Fibroblast of pulmonary artery (primary cell): Measurements from ENCODE around the gene TSHZ2.
A peak's percentile ranks its signal among the peaks of the same experiment; 100 is the strongest.
"Not testable (repeated sequence)": the region's sequence is repeated elsewhere in the genome, so short reads cannot be mapped to it uniquely, and the experiment has no call there.

Experiments
- DNase-seq: peaks from one replicate; pipeline ENCODE4 v3.0.0-alpha.2; 2010; ENCODE audit warnings: low read depth
- H3K4me3 ChIP-seq: replicated peaks from 2 replicates; pipeline ENCODE4 v1.5.1; 2011; ENCODE audit warnings: low read depth, mild to moderate bottlenecking, control low read depth, low read length, moderate library complexity
- CTCF ChIP-seq: IDR thresholded peaks from 2 replicates; pipeline ENCODE4 v1.5.1; 2011; ENCODE audit warnings: mild to moderate bottlenecking, control low read depth, low read length, inconsistent platforms; ENCODE audit errors: missing control alignments

TSHZ2 gene

GRCh38 chr20:53023732-53024520, 51.8 kb downstream of the TSHZ2 start:
- DNase-seq: no peak
- no peak for TF ChIP-seq CTCF

GRCh38 chr20:53024653-53025052, 52.5 kb downstream of the TSHZ2 start:
- not testable (repeated sequence) for DNase-seq, H3K4me3 ChIP-seq

More at GRCh38 chr20:53023732-53024520, 51.8 kb downstream of the TSHZ2 start:
- H3K4me3 ChIP-seq: no peak overlapping the region

GRCh38 chr20:53027089-53027488, 54.9 kb downstream of the TSHZ2 start:
- DNase-seq: no peak
- no peak for TF ChIP-seq CTCF
- H3K4me3 ChIP-seq: no peak overlapping the region

GRCh38 chr20:53028337-53029007, 56.3 kb downstream of the TSHZ2 start:
- no peak for TF ChIP-seq CTCF
- no peak overlapping the region for H3K4me3 ChIP-seq
- no peak for DNase-seq

GRCh38 chr20:53030061-53030460, 57.9 kb downstream of the TSHZ2 start:
- no peak for DNase-seq
- H3K4me3 ChIP-seq: no peak overlapping the region
- TF ChIP-seq CTCF: no peak

GRCh38 chr20:53032046-53032445, 59.9 kb downstream of the TSHZ2 start:
- H3K4me3 ChIP-seq: no peak overlapping the region
- DNase-seq: peak; percentile 15
- no peak for TF ChIP-seq CTCF

GRCh38 chr20:53032478-53032932, 60.3 kb downstream of the TSHZ2 start:
- peak; percentile 94 for DNase-seq
- TF ChIP-seq CTCF: no peak
- H3K4me3 ChIP-seq: no peak overlapping the region
